Naive B cell (primary cell): ENCODE data around the gene SRL. TPM values are rescaled to one million over a fixed set of nuclear protein-coding genes. Genes with fewer than 3 reads are reported as not detected.
"Not testable (repeated sequence)": the region's sequence is repeated elsewhere in the genome, so short reads cannot be mapped to it uniquely, and the experiment has no call there.

ENCODE experiments used
- ATAC-seq, 2 donors: fragments of 150-1000 bp; cut with Tn5 transposase; 2 replicates each; pipeline ENCODE4 v1.10.0; 2021; ENCODE audit warnings: low read depth in 2 of 2, mild to moderate bottlenecking in 2 of 2, moderate library complexity in 2 of 2
- DNase-seq: peaks from one replicate; pipeline ENCODE4 v3.0.0; 2022
- H3K27ac Mint-ChIP-seq, 6 donors: one replicate each; pipeline ENCODE4 v1.8.0; 2020 to 2022; ENCODE audit warnings: mild to moderate bottlenecking in 6 of 6, mixed read lengths in 6 of 6, moderate library complexity in 5 of 6, inconsistent platforms in 2 of 6
- H3K27me3 Mint-ChIP-seq, 3 donors: one replicate each; pipeline ENCODE4 v1.8.0; 2021 to 2022; ENCODE audit warnings: mixed read lengths in 3 of 3, mild to moderate bottlenecking in 1 of 3
- H3K36me3 Mint-ChIP-seq, 2 donors: one replicate each; pipeline ENCODE4 v1.8.0; 2020 to 2022; ENCODE audit warnings: mixed read lengths in 2 of 2, inconsistent platforms in 1 of 2, mild to moderate bottlenecking in 1 of 2
- H3K4me1 Mint-ChIP-seq, 3 donors: one replicate each; pipeline ENCODE4 v1.8.0; 2020 to 2022; ENCODE audit warnings: mixed read lengths in 3 of 3, inconsistent platforms in 1 of 3, mild to moderate bottlenecking in 1 of 3, moderate library complexity in 1 of 3
- H3K4me3 Mint-ChIP-seq, 8 donors: one replicate each; pipeline ENCODE4 v1.8.0; 2020 to 2022; ENCODE audit warnings: mild to moderate bottlenecking in 8 of 8, mixed read lengths in 8 of 8, moderate library complexity in 8 of 8, inconsistent platforms in 2 of 8
- H3K9me3 Mint-ChIP-seq, 7 donors: one replicate each; pipeline ENCODE4 v1.8.0; 2020 to 2022; ENCODE audit warnings: mixed read lengths in 7 of 7, mild to moderate bottlenecking in 5 of 7, inconsistent platforms in 2 of 7, moderate library complexity in 1 of 7
- polyA plus RNA-seq, 6 donors: library from polyadenylated mRNA; unstranded; fragments of 300-500 nt; fragmentation: Illumina TruSeq; gene quantifications; one replicate each; pipeline ENCODE4 v1.2.3, GENCODE V29; 2021; ENCODE audit warnings: low read depth in 6 of 6

Gene SRL
- polyA plus RNA-seq, 6 donors from 2014 or later = not detected

GRCh38 chr16:4176906-4177417 lies 64.9 kb downstream of the SRL start:
- DNase-seq = no peak
- peak; percentile 47 to 52 for ATAC-seq
- Mint-ChIP-seq H3K4me3 (no peak overlapping the region), H3K36me3 (no peaks in the 10 kb centered on the region), H3K27ac (no peak overlapping the region), H3K27me3 (peaks cover 0 to 11% (median 5%) of the 10 kb centered on the region in 3 donors), H3K9me3 (peaks cover 0 to 5% (median 0%) of the 10 kb centered on the region in 7 donors), H3K4me1 (peaks cover 4 to 7% (median 5%) of the 10 kb centered on the region in 3 donors)

DNA sequence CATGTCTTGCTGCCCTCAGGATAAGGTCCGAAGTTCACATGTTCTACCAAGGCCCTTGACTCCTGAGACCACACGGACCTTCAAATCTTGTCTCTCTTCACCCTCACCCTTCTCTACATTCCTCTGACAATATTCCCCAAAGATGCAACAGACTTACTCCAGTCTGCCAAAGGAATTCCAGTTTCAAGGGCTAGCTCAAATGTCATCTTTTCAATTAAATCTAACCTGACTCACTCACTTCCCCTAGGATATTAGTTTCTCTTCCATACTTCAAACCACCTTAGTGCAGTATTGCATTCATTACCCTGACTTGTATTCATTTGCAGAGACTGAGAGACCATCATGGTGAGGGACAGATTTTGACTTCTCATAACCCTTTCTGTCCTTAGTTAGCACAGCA lies 66.0 kb downstream of the SRL start:
- H3K4me1 Mint-ChIP-seq = peaks cover 0 to 7% (median 5%) of the 10 kb centered on the region in 3 donors

GRCh38 chr16:4172070-4172469 lies 69.8 kb downstream of the SRL start:
- DNase-seq (no peak), ATAC-seq (no peak)
- Mint-ChIP-seq H3K36me3 (no peaks in the 10 kb centered on the region), H3K4me1 (peaks cover 0 to 4% (median 3%) of the 10 kb centered on the region in 3 donors), H3K9me3 (no peaks in the 10 kb centered on the region), H3K27me3 (peaks cover 0 to 12% (median 5%) of the 10 kb centered on the region in 3 donors), H3K4me3 (no peak overlapping the region), H3K27ac (no peak overlapping the region)

More for the DNA sequence above, 66.0 kb downstream of the SRL start:
- Mint-ChIP-seq H3K36me3 (no peaks in the 10 kb centered on the region), H3K27ac (no peak overlapping the region), H3K9me3 (peaks cover 0 to 5% (median 0%) of the 10 kb centered on the region in 7 donors), H3K4me3 (no peak overlapping the region), H3K27me3 (peaks cover 0 to 11% (median 5%) of the 10 kb centered on the region in 3 donors)
- ATAC-seq = no peak
- DNase-seq = no peak

GRCh38 chr16:4169415-4169814 lies 72.5 kb downstream of the SRL start:
- Mint-ChIP-seq H3K4me3 (peak overlapping the region in 1 of 8 donors; percentile 50), H3K27me3 (peaks cover 0 to 12% (median 4%) of the 10 kb centered on the region in 3 donors), H3K36me3 (no peaks in the 10 kb centered on the region), H3K9me3 (no peaks in the 10 kb centered on the region), H3K27ac (peak overlapping the region in 1 of 6 donors; percentile 82), H3K4me1 (no peaks in the 10 kb centered on the region)
- no peak for ATAC-seq
- DNase-seq = no peak

DNA sequence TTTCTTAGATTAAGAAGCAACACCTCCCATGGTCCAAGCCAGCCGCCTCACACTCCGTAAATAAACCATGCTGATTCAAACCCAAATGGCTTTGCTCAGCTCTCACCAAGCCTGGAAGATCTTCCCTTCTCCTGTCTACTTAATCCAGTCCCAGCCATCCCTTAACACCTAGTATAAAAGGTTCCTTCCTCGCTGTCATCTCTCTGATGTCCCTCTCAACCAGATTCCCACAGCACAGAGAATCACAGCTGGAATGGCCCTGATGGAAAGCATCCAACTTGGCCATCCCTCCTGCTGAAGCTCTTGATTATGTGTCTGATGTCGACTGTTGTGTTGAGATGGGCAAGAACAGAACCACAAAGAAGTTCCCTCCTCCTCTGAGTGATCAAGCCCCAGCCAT lies 75.1 kb downstream of the SRL start:
- Mint-ChIP-seq H3K4me1 (no peaks in the 10 kb centered on the region), H3K27ac (no peak overlapping the region), H3K9me3 (no peaks in the 10 kb centered on the region), H3K27me3 (peaks cover 0 to 7% (median 4%) of the 10 kb centered on the region in 3 donors), H3K36me3 (no peaks in the 10 kb centered on the region), H3K4me3 (no peak overlapping the region)
- DNase-seq (no peak), ATAC-seq (no peak)

DNA sequence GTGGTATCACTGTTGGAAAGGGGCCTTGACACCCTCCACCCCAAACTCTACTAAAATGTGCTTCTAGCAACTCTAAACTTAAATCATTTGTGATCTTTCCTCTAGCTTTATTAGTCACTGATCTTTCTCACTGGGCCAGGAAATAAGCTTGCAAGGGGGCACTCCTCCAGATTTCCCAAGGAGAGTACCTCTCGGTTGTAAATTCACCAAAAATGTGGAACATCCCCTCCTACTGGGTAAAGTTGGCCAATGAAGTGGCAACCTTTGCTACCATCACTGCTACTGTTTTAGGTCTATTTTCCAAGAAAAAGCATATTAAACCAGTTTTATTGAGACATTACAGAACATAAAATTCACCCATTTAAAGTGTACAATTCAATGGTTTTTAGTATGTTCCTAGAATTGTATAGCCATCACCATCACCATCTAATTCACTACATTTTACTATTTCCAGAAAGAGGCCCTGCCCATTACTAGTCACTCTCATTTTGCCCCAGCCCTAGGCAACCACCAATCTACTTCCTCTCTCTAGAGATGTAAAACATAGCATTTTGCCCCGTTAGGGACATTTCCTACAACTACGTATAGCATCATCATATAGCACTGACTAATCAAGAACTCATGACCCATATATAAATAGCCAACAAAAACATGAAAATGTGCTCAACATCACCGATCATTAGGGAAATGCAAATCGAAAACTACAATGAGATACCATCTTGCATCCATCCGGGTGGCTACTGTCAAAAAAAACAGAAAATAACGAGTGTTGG lies 81.0 kb downstream of the SRL start:
- peaks cover 0 to 5% of the 10 kb centered on the region in 2 donors for H3K36me3 Mint-ChIP-seq
- peaks cover 0 to 6% (median 0%) of the 10 kb centered on the region in 3 donors for H3K4me1 Mint-ChIP-seq
- ATAC-seq (no peak), DNase-seq (no peak)
- H3K4me3 Mint-ChIP-seq = no peak overlapping the region
- peak overlapping the region in 1 of 6 donors; percentile 54 for H3K27ac Mint-ChIP-seq
- H3K9me3 Mint-ChIP-seq = peaks cover 0 to 6% (median 0%) of the 10 kb centered on the region in 7 donors
- H3K27me3 Mint-ChIP-seq = peaks cover 0 to 11% (median 5%) of the 10 kb centered on the region in 3 donors

DNA sequence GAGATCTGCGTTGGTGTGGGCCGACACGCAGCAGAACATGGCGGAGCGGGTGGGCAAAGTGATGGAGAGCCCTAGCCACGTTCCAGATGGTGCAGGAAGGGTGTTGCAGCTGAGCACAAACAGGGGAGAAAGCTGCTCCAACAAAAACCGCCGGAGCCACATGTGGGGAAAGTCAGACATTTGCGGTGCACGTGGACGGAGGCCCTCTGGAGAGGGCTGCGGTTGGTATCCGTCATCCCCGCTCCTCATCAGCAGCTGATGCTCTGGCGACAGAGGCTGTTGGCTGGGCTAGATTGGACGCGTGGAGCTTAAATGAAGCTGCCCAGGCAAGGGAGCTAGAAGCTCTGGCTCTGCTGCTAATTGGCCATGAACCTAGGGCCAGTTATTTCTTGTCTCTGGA lies 82.2 kb downstream of the SRL start:
- peaks cover 0 to 6% (median 0%) of the 10 kb centered on the region in 3 donors for H3K4me1 Mint-ChIP-seq
- H3K27me3 Mint-ChIP-seq = peaks cover 0 to 17% (median 5%) of the 10 kb centered on the region in 3 donors
- H3K4me3 Mint-ChIP-seq = no peak overlapping the region
- ATAC-seq (no peak), DNase-seq (no peak)
- peaks cover 0 to 5% of the 10 kb centered on the region in 2 donors for H3K36me3 Mint-ChIP-seq
- peak overlapping the region in 1 of 6 donors; percentile 17 for H3K27ac Mint-ChIP-seq
- peaks cover 0 to 6% (median 0%) of the 10 kb centered on the region in 7 donors for H3K9me3 Mint-ChIP-seq

- Mint-ChIP-seq H3K4me1 (peaks cover 0 to 6% (median 0%) of the 10 kb centered on the region in 3 donors), H3K27ac (peak overlapping the region in 3 of 6 donors; percentile 53 to 83 (median 72)), H3K4me3 (no peak overlapping the region), H3K9me3 (peaks cover 0 to 6% (median 0%) of the 10 kb centered on the region in 7 donors), H3K27me3 (peaks cover 0 to 17% (median 5%) of the 10 kb centered on the region in 3 donors), H3K36me3 (peaks cover 0 to 5% of the 10 kb centered on the region in 2 donors)
- DNase-seq (no peak), ATAC-seq (no peak)
Measured at GRCh38 chr16:4158143-4159093, 83.5 kb downstream of the SRL start.

GRCh38 chr16:4157376-4157825 lies 84.5 kb downstream of the SRL start:
- H3K9me3 Mint-ChIP-seq = peaks cover 0 to 6% (median 0%) of the 10 kb centered on the region in 7 donors
- H3K4me3 Mint-ChIP-seq = no peak overlapping the region
- H3K27ac Mint-ChIP-seq = no peak overlapping the region
- no peak for DNase-seq
- H3K36me3 Mint-ChIP-seq = peaks cover 0 to 5% of the 10 kb centered on the region in 2 donors
- peaks cover 0 to 17% (median 5%) of the 10 kb centered on the region in 3 donors for H3K27me3 Mint-ChIP-seq
- no peak for ATAC-seq
- H3K4me1 Mint-ChIP-seq = peaks cover 0 to 6% (median 0%) of the 10 kb centered on the region in 3 donors

DNA sequence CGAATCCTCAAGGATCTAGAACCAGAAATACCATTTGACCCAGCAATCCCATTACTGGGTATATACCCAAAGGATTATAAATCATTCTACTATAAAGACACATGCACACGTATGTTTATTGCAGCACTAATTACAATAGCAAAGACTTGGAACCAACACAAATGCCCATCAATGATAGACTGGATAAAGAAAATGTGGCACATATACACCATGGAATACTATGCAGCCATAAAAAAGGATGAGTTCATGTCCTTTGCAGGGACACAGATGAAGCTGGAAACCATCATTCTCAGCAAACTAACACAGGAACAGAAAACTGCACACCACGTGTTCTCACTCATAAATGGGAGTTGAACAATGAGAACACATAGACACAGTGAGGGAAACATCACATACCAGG lies 85.4 kb downstream of the SRL start:
- H3K9me3 Mint-ChIP-seq, H3K27ac Mint-ChIP-seq, H3K4me1 Mint-ChIP-seq, ATAC-seq, H3K4me3 Mint-ChIP-seq, H3K36me3 Mint-ChIP-seq, DNase-seq: not testable (repeated sequence)
- peaks cover 0 to 17% (median 5%) of the 10 kb centered on the region in 3 donors for H3K27me3 Mint-ChIP-seq

- H3K27me3 Mint-ChIP-seq = peaks cover 0 to 13% (median 5%) of the 10 kb centered on the region in 3 donors
- not testable (repeated sequence) for ATAC-seq, H3K36me3 Mint-ChIP-seq, H3K4me1 Mint-ChIP-seq, H3K27ac Mint-ChIP-seq, H3K9me3 Mint-ChIP-seq, H3K4me3 Mint-ChIP-seq, DNase-seq
Measured at GRCh38 chr16:4153364-4153763, 88.5 kb downstream of the SRL start.

- H3K36me3 Mint-ChIP-seq = peaks cover 0 to 5% of the 10 kb centered on the region in 2 donors
- peaks cover under 1 to 19% (median 8%) of the 10 kb centered on the region in 3 donors for H3K27me3 Mint-ChIP-seq
- peak overlapping the region in 1 of 6 donors; percentile 29 for H3K27ac Mint-ChIP-seq
- no peak overlapping the region for H3K4me3 Mint-ChIP-seq
- no peaks in the 10 kb centered on the region for H3K4me1 Mint-ChIP-seq
- peaks cover 0 to 6% (median 0%) of the 10 kb centered on the region in 7 donors for H3K9me3 Mint-ChIP-seq
- no peak for ATAC-seq
- no peak for DNase-seq
Measured at GRCh38 chr16:4152267-4152666, 89.6 kb downstream of the SRL start.

DNA sequence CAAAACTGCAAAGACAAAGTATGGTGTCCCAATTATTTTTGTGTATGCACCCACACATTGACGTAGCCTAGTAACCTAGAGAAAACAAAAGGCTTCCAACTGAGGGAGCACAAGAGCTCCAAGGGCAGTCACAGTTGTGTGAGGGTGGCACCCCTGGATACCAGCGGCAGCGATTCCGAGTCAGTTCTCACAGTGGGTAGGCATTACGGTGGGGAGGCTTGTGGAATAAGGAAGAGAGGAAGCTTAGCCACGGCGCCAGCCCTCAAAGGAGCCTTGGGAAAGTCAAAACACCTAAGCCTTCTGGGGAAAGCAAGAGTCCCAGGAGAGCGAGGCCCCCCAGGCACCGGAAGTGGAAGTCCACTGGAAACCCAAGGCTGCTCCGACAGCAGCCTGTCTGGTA lies 94.6 kb downstream of the SRL start:
- H3K9me3 Mint-ChIP-seq = no peaks in the 10 kb centered on the region
- no peak overlapping the region for H3K27ac Mint-ChIP-seq
- H3K27me3 Mint-ChIP-seq = peaks cover 3 to 15% (median 8%) of the 10 kb centered on the region in 3 donors
- H3K4me1 Mint-ChIP-seq = peaks cover 0 to 6% (median 3%) of the 10 kb centered on the region in 3 donors
- H3K4me3 Mint-ChIP-seq = no peak overlapping the region
- H3K36me3 Mint-ChIP-seq = no peaks in the 10 kb centered on the region
- ATAC-seq (no peak), DNase-seq (no peak)
